ENCODE measurements around the gene ALDH3A2.

- TF ChIP-seq EZH2 (IDR thresholded peaks at IDR 0.05; ENCODE audit: insufficient read depth, poor library complexity, severe bottlenecking) (no peak), EZH2phosphoT487 (IDR thresholded peaks at IDR 0.05; ENCODE audit: insufficient read depth, low read depth) (no peak)
These were observed 11.0 kb downstream of the ALDH3A2 start for GRCh38 chr17:19659366-19660177.

All from GM23248 (cell line).